Erythroblast (primary cell): Measurements from ENCODE around the gene HEBP2.

Source experiments
- GATA1 ChIP-seq: IDR thresholded peaks from 2 replicates; pipeline ENCODE4 v1.6.1; 2011; ENCODE audit warnings: low read depth, mild to moderate bottlenecking, control low read depth, low read length, moderate library complexity
- POLR2A ChIP-seq: IDR thresholded peaks from 2 replicates; pipeline ENCODE4 v1.6.1; 2011; ENCODE audit warnings: mild to moderate bottlenecking, low read length

GRCh38 chr6:138432063-138432356 is 28.0 kb downstream of the HEBP2 start:
- TF ChIP-seq POLR2A (no peak), GATA1 (no peak)
